OCI-LY1 (cell line): ENCODE results near the gene EPM2AIP1.

Source experiments
- EZH2 ChIP-seq: fragments of 200-600 bp; sonication (generic), shearing (Covaris generic); IDR thresholded peaks from 2 replicates; pipeline ENCODE4 v1.8.0; 2017; ENCODE audit warnings: borderline replicate concordance, mixed run types, mild to moderate bottlenecking, antibody characterized with exemption, low read length, moderate library complexity, mixed read lengths
- TF ChIP-seq, protein P1 (sequence below): fragments of 200-600 bp; sonication (generic), shearing (Covaris generic); IDR thresholded peaks from 2 replicates; pipeline ENCODE4 v1.5.1; 2017; ENCODE audit warnings: mild to moderate bottlenecking, antibody characterized with exemption, low read length, moderate library complexity, mixed read lengths

DNA sequence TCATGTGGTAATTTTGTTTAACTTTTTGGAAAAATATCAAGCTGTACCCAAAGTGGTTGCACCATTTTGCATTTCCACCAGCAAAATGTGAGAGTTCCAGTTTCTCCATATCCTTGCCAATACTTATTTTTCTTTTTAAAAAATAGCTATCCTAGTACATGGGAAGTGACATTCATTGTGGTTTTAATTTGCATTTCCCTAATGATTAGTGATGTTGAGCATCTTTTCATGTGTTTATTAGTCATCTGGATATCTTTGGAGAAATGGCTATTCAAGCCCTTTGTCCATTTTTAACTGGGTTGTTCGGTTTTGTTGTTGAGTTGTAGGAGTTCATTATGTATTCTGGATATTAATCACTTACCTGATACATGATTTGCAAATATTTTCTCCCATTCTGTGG is 28.6 kb downstream of the EPM2AIP1 start:
- TF ChIP-seq, protein P1, sequence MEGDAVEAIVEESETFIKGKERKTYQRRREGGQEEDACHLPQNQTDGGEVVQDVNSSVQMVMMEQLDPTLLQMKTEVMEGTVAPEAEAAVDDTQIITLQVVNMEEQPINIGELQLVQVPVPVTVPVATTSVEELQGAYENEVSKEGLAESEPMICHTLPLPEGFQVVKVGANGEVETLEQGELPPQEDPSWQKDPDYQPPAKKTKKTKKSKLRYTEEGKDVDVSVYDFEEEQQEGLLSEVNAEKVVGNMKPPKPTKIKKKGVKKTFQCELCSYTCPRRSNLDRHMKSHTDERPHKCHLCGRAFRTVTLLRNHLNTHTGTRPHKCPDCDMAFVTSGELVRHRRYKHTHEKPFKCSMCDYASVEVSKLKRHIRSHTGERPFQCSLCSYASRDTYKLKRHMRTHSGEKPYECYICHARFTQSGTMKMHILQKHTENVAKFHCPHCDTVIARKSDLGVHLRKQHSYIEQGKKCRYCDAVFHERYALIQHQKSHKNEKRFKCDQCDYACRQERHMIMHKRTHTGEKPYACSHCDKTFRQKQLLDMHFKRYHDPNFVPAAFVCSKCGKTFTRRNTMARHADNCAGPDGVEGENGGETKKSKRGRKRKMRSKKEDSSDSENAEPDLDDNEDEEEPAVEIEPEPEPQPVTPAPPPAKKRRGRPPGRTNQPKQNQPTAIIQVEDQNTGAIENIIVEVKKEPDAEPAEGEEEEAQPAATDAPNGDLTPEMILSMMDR, result no peak
- no peak for TF ChIP-seq EZH2
